HCT116 (cell line): Measurements from ENCODE around the gene PDGFD. TPM values are rescaled to one million over a fixed set of nuclear protein-coding genes. Genes with fewer than 3 reads are reported as not detected.

Experiments
- ATAC-seq: fragments of 200-7000 bp; cut with Tn5 transposase; 2 replicates; pipeline ENCODE4 v1.9.1; 2020; ENCODE audit warnings: mild to moderate bottlenecking, moderate library complexity
- BruUV-seq: library from RNA; stranded (reverse); fragments of 400-500 nt; replicated peaks from 2 replicates; lab custom pipeline; 2021; lab: Mats Ljungman, UMichigan
- CTCF ChIA-PET: fragments of 300-600 bp; sonication (Branson Sonifier 250); formaldehyde crosslinking; loops from one replicate; lab custom pipeline; 2021; ENCODE audit warnings: antibody characterized with exemption; lab: Charles Lee
- POLR2A ChIA-PET: fragments of 300-600, 350-600 bp; sonication (Branson Sonifier 250); formaldehyde crosslinking; loops from one replicate; lab custom pipeline; 2021; ENCODE audit warnings: antibody characterized with exemption; lab: Charles Lee
- RAD21 ChIA-PET, 2 experiments: fragments of 300-600 bp; sonication (Branson Sonifier 250); formaldehyde crosslinking; loops; one replicate each; lab custom pipeline; 2023; ENCODE audit warnings: low total read pairs in 2 of 2; ENCODE audit not compliant: uncharacterized antibody in 2 of 2, unreplicated experiment in 2 of 2, low non-redundant PET in 1 of 2; lab: Charles Lee
- DNase-seq: peaks from one replicate; pipeline ENCODE4 v3.0.0-alpha.2; 2010; ENCODE audit warnings: low read depth, low spot score
- H2AFZ ChIP-seq: fragments of 200-600 bp; shearing (Covaris generic), sonication (generic); 2 replicates; pipeline ENCODE4 v1.6.1; 2017; ENCODE audit warnings: low read depth, mixed run types, mixed read lengths, antibody characterized with exemption, low read length; ENCODE audit not compliant: poor library complexity, severe bottlenecking
- H3K27ac ChIP-seq: 2 replicates; pipeline ENCODE4 v1.5.1; 2012; ENCODE audit warnings: low read depth, low read length
- H3K27me3 ChIP-seq: fragments of 200-600 bp; sonication (generic); 2 replicates; pipeline ENCODE4 v1.6.1; 2016; ENCODE audit warnings: mixed run types, low read length, mixed read lengths; ENCODE audit not compliant: insufficient read depth
- H3K36me3 ChIP-seq, 2 experiments: fragments of 200-500 bp in 1 of 2; fragments of 200-600 bp in 1 of 2; sonication (Bioruptor generic) in 1 of 2; sonication (generic) in 1 of 2; 2 replicates each; pipeline versions ENCODE4 v1.5.1 to v1.6.1; 2014 to 2016; ENCODE audit warnings: low read length in 2 of 2, inconsistent platforms in 1 of 2, mixed read lengths in 1 of 2, mixed run types in 1 of 2; ENCODE audit not compliant: insufficient read depth in 2 of 2, control insufficient read depth in 1 of 2
- H3K4me1 ChIP-seq, 2 experiments: fragments of 200-600 bp in 1 of 2; sonication (generic) in 1 of 2; 2 replicates each; pipeline versions ENCODE4 v1.5.1 to v1.6.1; 2012 to 2017; ENCODE audit warnings: low read length in 2 of 2, inconsistent platforms in 1 of 2, mild to moderate bottlenecking in 1 of 2, mixed read lengths in 1 of 2, mixed run types in 1 of 2, moderate library complexity in 1 of 2; ENCODE audit not compliant: insufficient read depth in 2 of 2, control insufficient read depth in 1 of 2
- H3K4me2 ChIP-seq: fragments of 200-600 bp; sonication (generic); 2 replicates; pipeline ENCODE4 v1.6.1; 2017; ENCODE audit warnings: mixed run types, low read length, mixed read lengths
- H3K4me3 ChIP-seq, 2 experiments: fragments of 200-600 bp in 1 of 2; sonication (generic) in 1 of 2; replicated peaks in 1 of 2; 2 replicates each; pipeline ENCODE4 v1.5.1; 2011 to 2016; ENCODE audit warnings: low read length in 2 of 2, control low read depth in 1 of 2, low read depth in 1 of 2, mild to moderate bottlenecking in 1 of 2, mixed read lengths in 1 of 2, mixed run types in 1 of 2
- H3K79me2 ChIP-seq: fragments of 200-600 bp; sonication (generic); 2 replicates; pipeline ENCODE4 v1.6.1; 2017; ENCODE audit warnings: mild to moderate bottlenecking, mixed run types, low read length, moderate library complexity, mixed read lengths; ENCODE audit not compliant: insufficient read depth
- H3K9ac ChIP-seq: fragments of 200-600 bp; sonication (generic); 2 replicates; pipeline ENCODE4 v1.6.1; 2016; ENCODE audit warnings: low read length, mixed read lengths
- H3K9me2 ChIP-seq: fragments of 200-600 bp; sonication (generic), shearing (Covaris generic); 2 replicates; pipeline ENCODE4 v1.6.1; 2017; ENCODE audit warnings: mixed run types, mild to moderate bottlenecking, moderate library complexity; ENCODE audit not compliant: insufficient read depth
- H3K9me3 ChIP-seq, 2 experiments: fragments of 200-500 bp in 1 of 2; fragments of 200-600 bp in 1 of 2; sonication (Bioruptor generic) in 1 of 2; sonication (generic) in 1 of 2; 2 replicates each; pipeline ENCODE4 v1.6.1; 2014 to 2017; ENCODE audit warnings: low read length in 2 of 2, mixed read lengths in 2 of 2, inconsistent platforms in 1 of 2, low read depth in 1 of 2, mild to moderate bottlenecking in 1 of 2, mixed run types in 1 of 2, moderate library complexity in 1 of 2; ENCODE audit not compliant: control insufficient read depth in 1 of 2, insufficient read depth in 1 of 2
- H4K20me1 ChIP-seq: fragments of 200-600 bp; sonication (generic), shearing (Covaris generic); 2 replicates; pipeline ENCODE4 v1.6.1; 2017; ENCODE audit warnings: mixed run types, mild to moderate bottlenecking, moderate library complexity; ENCODE audit not compliant: insufficient read depth
- ATF3 ChIP-seq: IDR thresholded peaks from 2 replicates; pipeline ENCODE4 v1.6.1; 2012
- CEBPB ChIP-seq: IDR thresholded peaks from 2 replicates; pipeline ENCODE4 v1.6.1; 2012; ENCODE audit warnings: low read depth
- CTCF ChIP-seq, 3 experiments: fragments of 200-600 bp in 1 of 3; sonication (generic) in 1 of 3; IDR thresholded peaks in 2 of 3; conservative IDR thresholded peaks in 1 of 3; 2 replicates each; pipeline ENCODE4 v1.5.1; 2012 to 2017; ENCODE audit warnings: low read depth in 2 of 3, low read length in 2 of 3, antibody characterized with exemption in 1 of 3, borderline replicate concordance in 1 of 3, control low read depth in 1 of 3, mild to moderate bottlenecking in 1 of 3, mixed read lengths in 1 of 3, mixed run types in 1 of 3, moderate library complexity in 1 of 3; ENCODE audit not compliant: insufficient read depth in 1 of 3
- EGR1 ChIP-seq: IDR thresholded peaks from 2 replicates; pipeline ENCODE4 v1.6.1; 2012; ENCODE audit warnings: low read depth
- ELF1 ChIP-seq: IDR thresholded peaks from 2 replicates; pipeline ENCODE4 v1.6.1; 2012; ENCODE audit warnings: low read depth, borderline replicate concordance
- EZH2 ChIP-seq: fragments of 200-600 bp; sonication (generic); IDR thresholded peaks from 2 replicates; pipeline ENCODE4 v1.6.1; 2017; ENCODE audit warnings: antibody characterized with exemption, mixed run types
- EZH2phosphoT487 ChIP-seq: fragments of 200-600 bp; IDR thresholded peaks from 2 replicates; pipeline ENCODE4 v1.6.1; 2018; ENCODE audit warnings: antibody characterized with exemption, borderline replicate concordance
- FOSL1 ChIP-seq: IDR thresholded peaks from 2 replicates; pipeline ENCODE4 v1.6.1; 2012; ENCODE audit warnings: low read depth
- JUND ChIP-seq: IDR thresholded peaks from 2 replicates; pipeline ENCODE4 v1.6.1; 2012
- MAX ChIP-seq: IDR thresholded peaks from 2 replicates; pipeline ENCODE4 v1.6.1; 2012
- POLR2A ChIP-seq: IDR thresholded peaks from 2 replicates; pipeline ENCODE4 v1.7.0; 2011; ENCODE audit warnings: borderline replicate concordance; ENCODE audit not compliant: insufficient read depth, insufficient read length; ENCODE audit errors: extremely low read depth
- POLR2AphosphoS5 ChIP-seq: IDR thresholded peaks from 2 replicates; pipeline ENCODE4 v1.6.1; 2011; ENCODE audit warnings: mild to moderate bottlenecking, low read depth, low read length, moderate library complexity
- RAD21 ChIP-seq: IDR thresholded peaks from 2 replicates; pipeline ENCODE4 v1.6.1; 2012; ENCODE audit warnings: low read depth, mild to moderate bottlenecking
- REST ChIP-seq: IDR thresholded peaks from 2 replicates; pipeline ENCODE4 v1.6.1; 2012; ENCODE audit warnings: low read depth
- SP1 ChIP-seq: IDR thresholded peaks from 2 replicates; pipeline ENCODE4 v1.6.1; 2012; ENCODE audit warnings: low read depth
- SRF ChIP-seq: IDR thresholded peaks from 2 replicates; pipeline ENCODE4 v1.6.1; 2012; ENCODE audit warnings: low read depth
- TCF7L2 ChIP-seq: IDR thresholded peaks from 2 replicates; pipeline ENCODE4 v1.7.0; 2011; ENCODE audit warnings: borderline replicate concordance, inconsistent platforms; ENCODE audit not compliant: insufficient read depth, insufficient read length; ENCODE audit errors: extremely low read depth
- YY1 ChIP-seq: IDR thresholded peaks from 2 replicates; pipeline ENCODE4 v1.6.1; 2011; ENCODE audit warnings: low read length, low read depth, moderate library complexity, mild to moderate bottlenecking; ENCODE audit not compliant: insufficient replicate concordance; ENCODE audit errors: extremely low read depth
- ZBTB33 ChIP-seq: IDR thresholded peaks from 2 replicates; pipeline ENCODE4 v1.6.1; 2011; ENCODE audit warnings: mild to moderate bottlenecking, low read length, moderate library complexity; ENCODE audit not compliant: insufficient replicate concordance; ENCODE audit errors: extremely low read depth
- ZFX ChIP-seq: fragments of 450-650 bp; IDR thresholded peaks from 2 replicates; pipeline ENCODE4 v1.6.1; 2017
- intact Hi-C: fragments of 100-400 bp; cut with micrococcal nuclease; formaldehyde crosslinking; loops from 2 replicates; pipeline ENCODE4 v1.10.0; 2022
- total RNA-seq: library from RNA; stranded (reverse); gene quantifications from one replicate; pipeline ENCODE4 v1.2.1, GENCODE V29; 2021; ENCODE audit not compliant: unreplicated experiment

The PDGFD gene
- total RNA-seq, 1 experiment from 2014 or later = 0.34 TPM

GRCh38 chr11:104165014-104165413, 1.1 kb upstream of the PDGFD start:
- no peak overlapping the region for H3K4me2 ChIP-seq
- intact Hi-C loops = no loop called here
- ChIA-PET RAD21 (no interaction called here), POLR2A (no interaction called here), CTCF (no interaction called here)
- no peaks in the 10 kb centered on the region; the same call in 1 of the 2 replicates for H3K9me2 ChIP-seq
- ATAC-seq = no peak
- no peaks in the 10 kb centered on the region for H3K36me3 ChIP-seq
- H3K9me3 ChIP-seq = no peaks in the 10 kb centered on the region
- TF ChIP-seq ZBTB33 = no peak
- TF ChIP-seq YY1 = no peak
- TF ChIP-seq TCF7L2 = no peak
- no peak for TF ChIP-seq JUND
- no peak for TF ChIP-seq ELF1
- no peak for TF ChIP-seq ATF3
- TF ChIP-seq SRF = no peak
- no peak for TF ChIP-seq EZH2phosphoT487
- TF ChIP-seq ZFX = no peak
- TF ChIP-seq RAD21 = no peak
- no peak for TF ChIP-seq REST
- TF ChIP-seq EGR1 = no peak
- TF ChIP-seq EZH2 = no peak
- TF ChIP-seq FOSL1 = no peak
- no peak for TF ChIP-seq SP1
- no peak for TF ChIP-seq CTCF (IDR thresholded peaks at IDR 0.05 in 2 of 3, conservative IDR thresholded peaks at IDR 0.05 in 1 of 3; ENCODE audit: borderline replicate concordance in 1 of 3, insufficient read depth in 1 of 3, low read depth in 2 of 3, low read length in 2 of 3)
- no peak for TF ChIP-seq MAX
- no peak for TF ChIP-seq POLR2AphosphoS5
- TF ChIP-seq POLR2A = no peak
- no peak for TF ChIP-seq CEBPB
- no peaks in the 10 kb centered on the region for H3K4me1 ChIP-seq
- H3K79me2 ChIP-seq = no peaks in the 10 kb centered on the region
- H3K27me3 ChIP-seq = no peaks in the 10 kb centered on the region
- DNase-seq = no peak
- H2AFZ ChIP-seq = no peak overlapping the region
- no peaks in the 10 kb centered on the region for H4K20me1 ChIP-seq
- H3K9ac ChIP-seq = no peak overlapping the region
- no TSS peak for BruUV-seq
- no peak overlapping the region for H3K27ac ChIP-seq
- H3K4me3 ChIP-seq = no peak overlapping the region
